Islet of Langerhans (tissue), 1 donor: ENCODE measurements around the gene PODN.

ENCODE experiments used
- FAIRE-seq: peaks from one replicate; lab custom pipeline; 2011; peaks lifted over from hg19 to GRCh38; lab: Jason Lieb, UNC

The PODN gene

DNA sequence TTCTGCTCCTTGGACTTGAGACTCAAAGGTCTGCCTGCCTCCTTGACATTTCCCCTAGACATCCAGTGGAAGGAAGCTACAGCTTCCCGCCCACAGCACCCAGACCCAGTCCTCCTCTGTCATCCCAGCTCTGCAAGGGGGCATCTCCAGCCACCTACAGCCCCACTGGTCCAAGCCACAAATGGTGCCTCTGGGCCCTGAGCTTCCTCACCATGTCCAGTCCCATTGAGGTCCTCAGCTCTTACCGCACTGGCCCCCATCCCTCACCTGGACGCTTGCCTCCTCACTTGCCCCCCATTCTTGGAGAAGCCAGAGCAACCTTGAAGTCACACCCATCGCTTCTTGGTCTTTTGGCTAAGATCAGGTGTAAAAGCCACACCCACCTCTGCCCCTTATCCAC, 13.2 kb downstream of the PODN start:
- FAIRE-seq: no peak

DNA sequence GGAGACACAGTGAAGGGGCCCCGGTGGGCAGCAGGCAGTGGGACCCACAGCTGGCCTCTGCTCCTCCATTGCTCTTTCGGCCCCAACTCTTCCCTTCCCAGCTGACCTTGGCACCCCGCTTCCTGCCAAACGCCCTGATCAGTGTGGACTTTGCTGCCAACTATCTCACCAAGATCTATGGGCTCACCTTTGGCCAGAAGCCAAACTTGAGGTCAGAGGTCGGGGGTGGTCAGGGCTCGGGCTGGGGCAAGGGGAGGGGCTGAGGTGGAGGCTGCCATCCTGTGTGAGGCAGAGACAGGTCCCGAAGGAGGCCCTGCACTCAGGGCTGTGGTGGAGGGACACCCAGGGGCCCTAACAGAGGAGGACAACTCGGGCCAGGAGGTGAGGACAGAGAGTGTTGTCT, 13.7 kb downstream of the PODN start:
- FAIRE-seq: no peak

DNA sequence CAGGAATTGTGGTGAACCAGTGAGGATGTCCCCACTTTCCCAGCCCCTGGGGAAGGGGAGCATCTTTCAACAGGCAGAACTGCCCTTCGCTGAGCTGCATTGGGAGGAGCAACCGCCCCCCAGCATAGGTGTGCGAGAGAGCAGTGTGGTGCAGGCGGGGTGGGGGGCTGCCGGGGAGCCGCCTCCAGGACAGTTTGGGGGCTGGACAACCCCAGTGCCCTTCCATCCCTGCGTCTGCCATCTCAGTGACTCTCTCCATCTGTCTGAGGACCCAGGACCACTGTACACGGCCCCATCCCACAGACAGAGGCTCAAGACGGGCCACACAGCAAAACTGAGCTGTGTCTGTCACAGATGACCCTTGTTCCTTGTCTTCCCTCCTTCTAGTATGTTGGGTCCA, 14.2 kb downstream of the PODN start:
- FAIRE-seq: no peak

DNA sequence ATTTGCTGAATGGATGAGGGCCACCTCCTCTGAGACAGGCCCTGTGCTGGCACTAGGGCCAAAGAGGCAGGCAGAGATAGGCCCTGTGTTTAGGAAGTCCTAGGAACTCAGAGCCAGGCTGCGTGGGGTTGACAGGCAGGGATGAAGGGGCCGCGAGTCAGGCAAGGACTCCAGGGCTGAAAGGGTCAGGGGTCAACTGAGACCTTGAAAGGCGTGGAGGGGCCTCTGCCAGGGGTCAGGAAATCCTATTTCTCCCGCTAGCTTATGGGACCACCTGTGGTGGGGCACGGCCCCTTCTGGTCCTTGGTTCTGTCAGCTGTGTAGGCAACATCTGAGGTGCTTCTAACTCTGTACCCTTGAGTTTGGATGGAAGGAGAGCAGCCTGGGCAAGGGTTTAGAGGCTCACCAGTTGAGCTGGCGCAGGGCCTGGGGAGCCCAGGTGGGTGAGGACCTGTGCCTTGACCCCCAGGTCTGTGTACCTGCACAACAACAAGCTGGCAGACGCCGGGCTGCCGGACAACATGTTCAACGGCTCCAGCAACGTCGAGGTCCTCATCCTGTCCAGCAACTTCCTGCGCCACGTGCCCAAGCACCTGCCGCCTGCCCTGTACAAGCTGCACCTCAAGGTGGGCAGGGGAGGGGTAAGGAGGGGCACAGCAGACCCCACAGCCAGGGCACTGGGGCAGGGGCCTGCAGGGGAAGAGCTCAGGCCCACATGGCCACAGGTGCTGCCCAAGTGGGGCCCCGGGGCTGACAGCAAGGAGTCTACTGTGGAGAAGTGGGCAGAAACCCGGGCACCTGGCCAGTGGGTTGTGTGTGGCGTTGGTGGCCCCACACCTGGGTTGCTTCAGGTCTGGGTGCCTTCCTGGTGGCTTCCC, 14.9 kb downstream of the PODN start:
- no peak for FAIRE-seq

DNA sequence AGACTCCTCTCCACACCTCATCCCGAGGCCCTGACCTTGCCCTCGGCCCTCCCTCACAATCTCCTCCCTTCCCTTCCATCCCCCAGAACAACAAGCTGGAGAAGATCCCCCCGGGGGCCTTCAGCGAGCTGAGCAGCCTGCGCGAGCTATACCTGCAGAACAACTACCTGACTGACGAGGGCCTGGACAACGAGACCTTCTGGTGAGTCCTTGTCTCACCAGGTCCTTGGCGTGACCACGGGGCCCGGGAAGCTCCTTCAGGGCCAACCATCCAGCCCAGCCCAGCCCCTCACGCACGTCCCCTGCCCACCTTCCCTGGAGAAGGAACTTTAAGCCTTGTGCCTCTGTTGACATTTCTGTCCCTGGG, 15.6 kb downstream of the PODN start:
- FAIRE-seq: no peak

DNA sequence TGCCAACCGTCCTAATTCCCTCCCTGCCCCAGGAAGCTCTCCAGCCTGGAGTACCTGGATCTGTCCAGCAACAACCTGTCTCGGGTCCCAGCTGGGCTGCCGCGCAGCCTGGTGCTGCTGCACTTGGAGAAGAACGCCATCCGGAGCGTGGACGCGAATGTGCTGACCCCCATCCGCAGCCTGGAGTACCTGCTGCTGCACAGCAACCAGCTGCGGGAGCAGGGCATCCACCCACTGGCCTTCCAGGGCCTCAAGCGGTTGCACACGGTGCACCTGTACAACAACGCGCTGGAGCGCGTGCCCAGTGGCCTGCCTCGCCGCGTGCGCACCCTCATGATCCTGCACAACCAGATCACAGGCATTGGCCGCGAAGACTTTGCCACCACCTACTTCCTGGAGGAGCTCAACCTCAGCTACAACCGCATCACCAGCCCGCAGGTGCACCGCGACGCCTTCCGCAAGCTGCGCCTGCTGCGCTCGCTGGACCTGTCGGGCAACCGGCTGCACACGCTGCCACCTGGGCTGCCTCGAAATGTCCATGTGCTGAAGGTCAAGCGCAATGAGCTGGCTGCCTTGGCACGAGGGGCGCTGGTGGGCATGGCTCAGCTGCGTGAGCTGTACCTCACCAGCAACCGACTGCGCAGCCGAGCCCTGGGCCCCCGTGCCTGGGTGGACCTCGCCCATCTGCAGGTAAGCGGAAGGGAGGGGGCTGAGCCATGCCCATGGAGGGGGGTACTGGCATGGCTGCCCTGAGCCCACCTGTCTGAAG, 16.5 kb downstream of the PODN start:
- no peak for FAIRE-seq

DNA sequence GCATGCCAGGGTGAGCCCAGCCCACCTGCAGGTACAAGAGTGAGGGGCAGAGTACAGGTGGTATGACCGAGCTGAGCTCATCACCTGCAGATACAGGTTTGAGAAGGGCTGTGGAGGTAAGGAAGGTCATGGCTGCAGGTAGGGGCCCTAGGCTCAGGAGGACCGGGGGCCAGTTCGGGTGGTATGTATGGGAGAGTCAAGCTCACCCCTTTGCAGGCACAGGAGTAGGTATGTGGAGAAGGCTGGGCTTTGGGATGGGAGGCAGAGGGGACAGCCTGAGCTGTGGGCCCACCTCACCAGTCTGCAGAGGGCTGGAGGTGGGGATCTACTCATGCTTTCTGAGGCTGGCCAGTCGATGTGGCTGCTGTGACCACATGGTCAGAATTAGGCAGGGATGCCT, 17.2 kb downstream of the PODN start:
- no peak for FAIRE-seq

DNA sequence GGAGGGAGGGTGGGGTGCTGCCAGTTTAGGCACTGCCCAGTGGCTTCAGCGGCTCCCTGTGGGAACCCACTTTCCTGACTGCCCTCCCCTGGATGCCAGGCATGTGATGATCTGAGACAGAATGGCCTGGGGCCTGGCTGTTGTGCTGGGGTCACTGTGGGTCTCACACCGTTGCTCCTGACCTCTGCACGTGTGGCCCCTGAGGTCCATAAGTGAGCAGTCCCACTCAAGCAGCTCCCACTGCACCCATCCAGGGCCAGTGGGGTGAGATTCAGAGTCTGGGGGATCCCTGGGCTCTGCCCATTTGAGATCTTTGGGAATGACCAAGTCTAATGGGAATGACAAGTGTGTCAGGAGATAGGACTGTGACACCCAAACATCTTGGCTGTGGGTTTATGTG, 18.0 kb downstream of the PODN start:
- FAIRE-seq: no peak

DNA sequence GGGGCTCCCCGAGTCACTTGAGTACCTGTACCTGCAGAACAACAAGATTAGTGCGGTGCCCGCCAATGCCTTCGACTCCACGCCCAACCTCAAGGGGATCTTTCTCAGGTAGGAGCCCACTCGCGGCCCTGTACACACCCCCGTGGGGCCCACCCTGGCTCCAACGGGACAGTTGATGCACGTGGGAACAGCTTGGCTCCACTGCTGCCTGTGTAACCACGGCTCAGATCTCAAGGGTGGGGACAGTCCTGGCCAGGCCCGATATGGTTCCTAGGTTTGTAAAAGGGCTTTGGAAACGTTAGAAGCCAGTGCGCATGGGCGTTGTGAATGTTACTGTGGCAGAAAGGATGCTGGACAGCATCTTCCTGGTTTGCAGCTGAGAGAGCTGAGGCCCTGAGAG, 18.8 kb downstream of the PODN start:
- FAIRE-seq: no peak

DNA sequence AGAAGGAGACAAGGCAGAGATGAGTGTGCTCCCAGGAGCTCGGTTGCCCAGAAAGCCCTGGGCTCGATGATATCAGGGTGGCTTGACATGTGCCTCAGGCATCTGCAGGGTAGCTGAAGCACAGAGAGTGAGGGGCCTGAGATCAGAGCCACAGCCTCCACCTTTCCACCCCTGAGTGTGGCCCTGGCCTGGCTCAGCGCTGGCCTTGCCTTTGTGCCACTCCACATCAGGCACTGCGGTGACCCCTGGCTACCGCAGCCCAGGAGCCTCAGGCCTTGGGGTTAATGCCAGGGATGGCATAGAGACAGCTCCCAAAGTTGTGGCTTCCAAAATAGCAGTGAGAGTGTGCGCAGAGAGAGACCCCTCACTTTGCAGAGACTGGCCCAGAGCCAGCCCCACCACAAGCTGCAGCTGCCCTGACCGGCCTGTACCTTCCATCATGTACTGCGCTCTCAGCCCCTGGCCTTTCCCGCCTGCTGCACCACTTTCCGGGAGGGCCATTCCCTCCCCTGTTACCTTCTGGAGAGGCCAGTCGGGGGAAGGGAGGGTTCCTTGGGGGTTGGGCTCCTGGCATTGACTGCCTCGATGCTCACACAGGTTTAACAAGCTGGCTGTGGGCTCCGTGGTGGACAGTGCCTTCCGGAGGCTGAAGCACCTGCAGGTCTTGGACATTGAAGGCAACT, 19.5 kb downstream of the PODN start:
- no peak for FAIRE-seq

DNA sequence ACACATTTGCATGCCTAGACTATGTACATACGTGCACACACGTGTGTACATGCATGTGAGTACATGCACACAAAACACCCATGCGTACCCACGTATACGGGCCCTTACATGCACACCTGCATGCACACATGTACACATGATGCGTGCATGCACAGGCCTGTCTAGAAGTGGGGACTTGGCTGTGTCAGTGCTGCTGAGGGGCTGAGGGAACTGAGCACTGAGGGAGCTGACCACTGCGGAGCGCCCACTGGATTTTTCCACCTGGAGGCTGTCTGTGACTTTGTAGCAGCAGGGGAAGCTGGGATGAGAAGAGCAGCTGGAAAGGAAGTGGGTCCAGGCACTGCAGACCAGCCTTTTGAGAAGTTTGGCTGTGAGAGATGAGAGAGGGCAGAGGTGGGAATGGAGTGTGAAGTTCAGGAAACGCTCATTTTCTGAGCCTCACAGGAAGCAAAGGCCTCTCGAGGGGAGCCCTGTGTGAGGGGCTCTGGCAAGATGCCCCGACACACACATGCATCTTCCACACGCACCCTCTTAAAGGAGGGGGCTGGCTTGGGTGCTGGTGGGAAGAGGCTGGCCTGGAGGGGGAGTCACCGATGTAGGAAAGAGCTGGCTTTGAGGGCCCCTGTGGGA, 20.9 kb downstream of the PODN start:
- no peak for FAIRE-seq

DNA sequence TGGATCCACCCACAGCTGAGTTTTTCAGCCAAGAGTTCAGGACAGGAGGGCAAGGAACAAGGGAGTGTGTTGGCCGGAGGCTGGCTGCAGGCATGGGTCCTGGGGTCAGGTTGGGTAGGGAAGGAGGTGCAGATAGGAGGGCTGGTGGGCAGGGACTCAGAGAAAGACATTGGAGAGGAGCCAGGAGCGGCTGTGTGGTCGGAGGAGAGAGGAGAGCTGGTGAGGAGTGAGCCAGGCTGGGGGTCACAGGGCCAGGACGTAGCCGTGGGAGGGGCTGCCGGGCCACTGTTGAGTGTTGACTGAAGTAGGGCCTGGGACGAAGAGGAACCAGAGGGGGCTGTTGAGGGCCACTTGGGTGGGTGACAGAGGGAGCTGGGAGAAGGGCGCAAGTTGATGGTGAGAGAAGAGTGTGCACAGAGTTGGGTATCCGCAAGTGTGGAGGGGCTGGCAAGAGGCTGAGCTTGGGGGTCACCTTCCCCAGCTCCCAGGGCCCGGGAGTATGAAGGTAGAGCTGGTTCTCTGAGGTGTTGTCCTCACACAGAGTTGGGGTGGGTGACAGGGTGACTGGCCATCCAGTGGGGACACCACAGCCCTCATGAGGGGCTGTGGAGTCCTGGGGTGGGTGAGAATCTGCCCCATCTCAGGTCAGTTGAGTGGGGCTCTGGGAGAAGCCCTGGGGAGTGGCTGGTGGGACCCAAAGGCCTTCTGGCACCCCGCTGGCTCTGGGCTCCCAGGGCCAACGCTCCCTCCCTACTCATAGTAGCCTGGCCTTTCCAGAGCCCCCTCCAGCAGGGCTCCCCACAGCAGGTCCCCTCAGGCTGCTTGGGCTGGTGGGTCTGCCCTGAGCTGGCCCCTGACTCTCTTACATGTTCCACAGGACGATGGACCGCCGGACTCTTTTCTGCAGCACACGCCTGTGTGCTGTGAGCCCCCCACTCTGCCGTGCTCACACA, 21.9 kb downstream of the PODN start:
- FAIRE-seq: no peak

DNA sequence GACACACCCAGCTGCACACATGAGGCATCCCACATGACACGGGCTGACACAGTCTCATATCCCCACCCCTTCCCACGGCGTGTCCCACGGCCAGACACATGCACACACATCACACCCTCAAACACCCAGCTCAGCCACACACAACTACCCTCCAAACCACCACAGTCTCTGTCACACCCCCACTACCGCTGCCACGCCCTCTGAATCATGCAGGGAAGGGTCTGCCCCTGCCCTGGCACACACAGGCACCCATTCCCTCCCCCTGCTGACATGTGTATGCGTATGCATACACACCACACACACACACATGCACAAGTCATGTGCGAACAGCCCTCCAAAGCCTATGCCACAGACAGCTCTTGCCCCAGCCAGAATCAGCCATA, 22.6 kb downstream of the PODN start:
- no peak for FAIRE-seq

DNA sequence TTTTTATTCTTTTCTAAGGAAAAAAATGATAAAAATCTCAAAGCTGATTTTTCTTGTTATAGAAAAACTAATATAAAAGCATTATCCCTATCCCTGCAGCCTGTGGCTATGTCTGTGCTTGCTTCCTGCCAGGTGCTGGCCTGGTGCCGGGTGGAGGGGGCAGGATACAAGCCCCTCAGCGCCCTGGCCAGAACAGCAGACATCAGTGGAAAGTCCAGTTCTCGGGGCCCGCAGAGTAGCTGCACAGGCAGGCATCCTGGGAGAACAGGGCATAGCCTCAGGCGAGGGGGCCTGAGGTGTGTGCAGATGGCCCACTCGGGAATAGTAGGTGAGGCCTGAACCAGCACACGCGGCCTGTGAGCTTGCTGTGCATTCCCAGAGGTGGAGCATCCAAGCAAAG, 23.4 kb downstream of the PODN start:
- FAIRE-seq: no peak

DNA sequence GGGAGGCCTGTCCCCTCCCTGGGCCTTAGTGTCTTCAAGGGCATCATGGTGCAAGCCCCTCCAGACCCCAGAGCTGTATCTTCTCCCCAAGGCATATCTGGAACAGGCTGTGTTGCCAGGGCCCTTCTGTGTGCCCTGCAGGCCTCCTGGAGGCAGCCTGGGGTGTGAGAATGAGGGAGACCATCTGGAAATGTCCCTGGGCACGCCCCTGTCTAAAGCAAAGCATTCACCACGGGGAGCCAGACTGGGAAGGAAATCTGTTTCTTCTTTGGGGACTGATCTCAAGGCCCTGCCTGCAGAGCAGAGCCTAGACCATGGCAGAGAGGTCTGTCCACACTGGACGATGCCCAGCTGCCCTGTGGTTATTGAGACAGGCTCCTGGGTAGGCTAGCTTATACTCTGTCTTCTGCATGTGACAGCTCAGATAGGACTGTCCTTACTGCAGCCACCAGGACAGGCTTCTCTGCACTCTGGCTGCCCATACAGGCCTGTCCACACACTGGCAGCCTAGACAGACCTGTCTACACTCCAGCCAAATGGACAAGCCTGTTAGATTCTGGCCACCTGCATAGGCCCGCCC, 24.6 kb downstream of the PODN start:
- FAIRE-seq: no peak

DNA sequence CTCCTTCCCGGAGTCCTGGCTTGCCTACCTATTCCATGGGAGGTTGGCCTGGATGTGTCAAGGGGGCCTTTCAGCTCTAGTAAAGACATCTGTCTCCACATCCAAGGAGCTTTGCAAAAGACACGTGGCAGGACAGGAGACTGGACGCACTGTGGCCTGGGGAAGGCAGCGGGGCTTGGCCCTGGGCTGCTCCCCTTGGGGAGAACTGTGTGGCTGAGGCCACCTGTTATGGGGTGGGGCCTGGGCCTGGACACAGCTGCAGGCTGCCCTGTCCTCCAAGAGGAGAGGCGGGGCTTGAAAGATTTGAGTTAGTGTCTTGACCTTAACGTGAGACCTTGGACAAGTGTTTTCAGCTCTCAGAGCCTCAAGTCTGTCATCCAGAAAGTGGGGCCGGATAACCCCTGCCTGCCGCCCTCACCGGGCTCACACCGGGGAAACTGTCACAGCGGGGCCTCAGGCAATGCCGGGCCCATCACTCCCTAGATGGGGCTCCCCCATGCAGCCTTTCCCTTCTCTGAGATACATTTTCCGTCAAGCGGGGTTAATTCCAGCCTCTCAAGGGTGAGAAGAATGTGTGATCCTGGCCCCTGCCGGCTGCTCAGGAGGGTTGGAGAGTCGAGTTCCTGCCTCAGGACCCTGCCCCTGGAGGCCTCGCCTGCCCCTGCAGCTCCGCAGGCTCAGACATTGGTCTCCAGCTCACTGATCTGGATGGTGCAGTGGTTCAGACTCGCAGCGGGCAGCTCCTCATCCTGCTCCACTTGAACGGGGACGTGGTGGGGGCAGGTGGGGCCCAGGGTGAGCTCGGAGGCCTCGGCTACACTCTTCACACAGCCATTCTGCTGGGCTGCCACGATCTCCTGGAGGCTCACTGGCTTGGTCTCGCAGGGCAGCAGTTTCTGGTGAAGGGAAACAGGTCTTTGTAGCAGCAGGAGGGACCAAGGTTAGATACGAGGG, 25.6 kb downstream of the PODN start:
- FAIRE-seq: no peak

DNA sequence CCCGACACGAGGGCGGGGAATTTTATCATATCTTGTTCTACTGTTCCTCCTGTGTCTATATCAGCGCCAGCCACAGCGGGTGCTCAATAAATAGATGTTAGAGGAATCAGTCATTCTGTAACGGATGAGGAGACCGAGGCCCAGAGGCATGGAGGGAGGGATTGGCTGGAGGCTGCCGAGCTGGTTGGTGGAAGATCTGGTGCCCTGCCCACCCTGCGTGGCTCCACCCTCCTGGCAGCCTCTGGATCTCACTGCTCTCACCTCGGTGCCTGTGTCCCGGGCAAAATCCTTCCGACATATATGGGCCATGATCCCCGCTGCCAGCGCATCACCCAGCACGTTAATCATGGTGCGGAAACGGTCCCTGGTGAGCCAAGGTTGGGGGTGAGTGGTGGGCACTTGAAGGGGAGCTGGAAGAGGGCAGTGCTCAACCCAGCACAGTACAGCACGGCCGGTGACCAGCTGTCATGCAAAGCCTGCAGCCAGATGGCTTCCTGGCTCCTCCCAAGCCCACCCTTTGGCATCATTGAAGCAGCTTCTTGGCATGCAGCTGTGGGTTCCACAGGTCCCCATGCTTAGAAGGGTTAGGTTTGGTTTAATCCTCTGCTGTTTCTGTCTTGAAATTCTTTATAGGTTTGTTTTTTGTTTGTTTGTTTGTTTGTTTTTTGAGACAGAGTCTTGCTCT, 26.7 kb downstream of the PODN start:
- no peak for FAIRE-seq

DNA sequence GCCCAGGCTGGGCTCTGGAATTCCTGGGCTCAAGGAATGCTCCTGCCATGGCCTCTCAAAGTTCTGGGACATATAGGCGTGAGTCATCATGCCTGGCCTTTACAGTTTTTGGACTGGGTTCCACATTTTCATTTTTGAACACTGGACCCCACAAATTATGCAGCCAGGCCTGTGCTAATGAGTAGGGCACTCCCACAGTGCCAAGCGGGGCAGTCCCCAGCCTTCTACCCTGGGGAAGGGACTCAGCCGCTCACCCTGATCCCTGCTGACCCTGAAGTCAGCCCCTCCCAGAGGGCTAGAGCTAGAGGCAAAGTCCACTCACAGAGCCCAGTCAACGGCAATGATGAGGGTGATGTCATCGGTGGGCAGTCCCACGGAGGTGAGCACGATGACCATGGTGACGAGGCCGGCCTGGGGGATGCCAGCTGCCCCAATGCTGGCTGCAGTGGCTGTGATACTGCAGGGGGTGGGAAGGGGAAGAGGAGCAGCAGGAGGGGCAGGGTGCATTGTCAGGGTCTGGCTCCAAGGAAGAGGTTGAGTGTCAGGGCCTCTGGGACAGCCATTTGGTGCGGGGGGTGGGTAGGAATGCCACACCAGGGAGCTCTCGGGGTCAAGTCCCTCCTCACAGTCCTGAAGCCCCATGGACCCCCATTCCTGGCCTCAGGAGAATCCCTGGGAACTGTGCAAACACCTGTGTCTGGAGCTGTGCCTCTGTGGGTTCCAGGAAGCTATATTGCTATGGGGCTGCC, 27.6 kb downstream of the PODN start:
- no peak for FAIRE-seq
